ENCODE results near the gene SLC12A5. TPM values are rescaled to one million over a fixed set of nuclear protein-coding genes. Genes with fewer than 3 reads are reported as not detected.
"Not testable (repeated sequence)": the region's sequence is repeated elsewhere in the genome, so short reads cannot be mapped to it uniquely, and the experiment has no call there.

Gene SLC12A5
- 0.11 TPM for polyA plus RNA-seq

DNA sequence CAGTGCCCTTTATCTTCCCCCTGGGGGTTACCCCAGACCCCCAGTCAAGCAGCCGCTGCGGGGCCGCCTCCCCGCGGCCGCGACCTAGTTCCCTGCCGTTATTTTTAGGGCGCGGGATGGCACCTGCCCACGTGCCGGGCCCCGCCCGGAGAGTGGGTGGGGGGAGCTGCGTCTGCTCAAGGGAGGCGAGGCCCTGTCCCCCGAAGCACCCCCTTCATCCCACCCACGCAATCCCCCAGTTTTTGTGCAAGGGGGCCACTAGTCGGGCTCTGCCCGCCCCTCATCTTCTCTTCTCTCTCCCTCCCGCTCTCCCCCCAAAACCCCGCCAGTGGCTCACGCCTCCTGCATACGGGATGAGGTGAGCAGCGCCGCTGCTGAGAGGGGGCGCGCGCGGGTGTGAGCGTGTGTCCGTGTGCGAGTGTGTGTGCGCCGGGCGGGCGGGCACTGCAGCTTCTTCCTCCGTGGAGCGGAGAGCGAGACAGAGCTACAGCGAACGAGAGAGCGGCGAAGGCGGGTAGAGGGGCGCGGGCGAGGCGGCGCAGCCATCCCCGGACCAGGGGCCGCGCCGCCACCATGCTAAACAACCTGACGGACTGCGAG is at the start of gene SLC12A5:
SLC12A5 (plus strand) TSS at position 444 of the 600 bp plus-strand sequence; CDS start at position 574, 130 bp downstream.
- Mint-ChIP-seq H3K27me3 (peaks cover 58% of the 10 kb centered on the region), H3K4me1 (no peaks in the 10 kb centered on the region), H3K9me3 (no peaks in the 10 kb centered on the region), H3K4me3 (no peak within 1 kb of the TSS), H3K27ac (peak within 1 kb of the TSS in 2 of 3 donors; percentile 26 to 39), H3K36me3 (peaks cover 4% of the 10 kb centered on the region)

DNA sequence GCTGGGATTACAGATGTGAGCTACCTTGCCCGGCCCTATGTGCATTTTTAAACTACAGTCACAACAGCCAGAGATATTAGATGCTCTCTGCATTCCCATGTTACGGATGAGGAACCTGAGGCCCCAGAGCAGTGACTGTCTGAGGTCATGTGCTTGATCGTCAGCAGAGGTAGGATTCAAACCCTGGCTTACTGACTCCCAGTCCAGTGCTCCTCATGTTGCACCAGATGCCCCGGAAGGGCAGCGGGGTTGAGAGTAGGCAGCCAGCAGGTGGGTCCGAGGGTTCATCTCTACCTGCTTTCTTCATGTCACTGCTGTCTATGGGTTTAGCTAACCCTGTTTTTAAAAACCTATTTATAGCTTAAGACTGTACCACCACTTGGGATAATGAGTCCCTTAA is 47.8 kb upstream of the SLC12A5 start:
- peaks cover 0 to 1% (median 0%) of the 10 kb centered on the region in 3 donors for H3K4me1 Mint-ChIP-seq
- no peak overlapping the region for H3K4me3 Mint-ChIP-seq

DNA sequence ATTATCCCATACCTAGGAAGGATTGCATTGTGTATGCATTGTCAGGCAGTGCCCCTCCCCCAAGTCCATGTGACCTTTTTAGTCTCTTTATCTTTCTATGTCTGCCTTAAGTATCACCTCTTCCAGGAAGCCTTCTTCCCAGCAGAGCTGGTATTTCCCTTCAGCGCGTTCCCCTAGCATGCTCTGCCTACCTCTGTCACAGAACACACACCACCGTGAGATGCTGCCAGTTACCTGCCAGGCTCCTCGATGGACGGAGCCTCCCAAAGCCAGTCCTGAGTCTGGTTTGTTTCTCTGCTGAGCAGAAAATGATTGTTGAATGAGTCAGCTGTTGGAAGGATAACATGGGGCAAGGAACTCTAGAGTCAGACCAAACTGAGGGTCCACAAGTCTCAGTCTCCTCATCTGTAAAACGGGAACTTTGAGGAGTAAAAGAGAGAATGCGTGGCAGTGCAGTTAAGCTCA is 45.7 kb upstream of the SLC12A5 start:
- Mint-ChIP-seq H3K4me1 (peaks cover 0 to 1% (median 0%) of the 10 kb centered on the region in 3 donors), H3K36me3 (peaks cover 1% of the 10 kb centered on the region), H3K27ac (no peak overlapping the region), H3K9me3 (no peaks in the 10 kb centered on the region), H3K4me3 (no peak overlapping the region), H3K27me3 (peaks cover 8% of the 10 kb centered on the region)

More for the DNA sequence above, 47.8 kb upstream of the SLC12A5 start:
- Mint-ChIP-seq H3K27me3 (peaks cover 5% of the 10 kb centered on the region), H3K36me3 (peaks cover 1% of the 10 kb centered on the region), H3K9me3 (no peaks in the 10 kb centered on the region), H3K27ac (no peak overlapping the region)

DNA sequence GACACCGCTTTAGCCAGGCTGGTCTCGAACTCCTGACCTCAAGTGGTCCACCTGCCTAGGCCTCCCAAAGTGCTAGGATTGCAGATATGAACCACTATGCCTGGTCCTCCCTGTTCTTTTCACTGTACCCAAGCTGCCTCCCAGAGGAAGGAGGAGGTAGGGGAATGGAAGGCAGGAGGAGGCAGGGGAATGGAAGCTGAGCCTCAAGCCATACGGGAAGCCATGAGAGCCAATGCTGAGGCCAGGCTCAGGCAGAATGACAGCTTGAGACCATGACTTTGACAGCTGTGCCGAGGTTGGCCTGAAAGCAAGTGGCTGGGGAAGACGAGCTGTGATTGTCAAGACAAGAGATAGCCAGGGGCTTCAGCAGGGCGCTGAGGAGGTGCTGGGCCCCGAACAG is 43.4 kb upstream of the SLC12A5 start:
- Mint-ChIP-seq H3K36me3 (peaks cover 1% of the 10 kb centered on the region), H3K4me1 (peaks cover 0 to 1% (median 0%) of the 10 kb centered on the region in 3 donors), H3K4me3 (no peak overlapping the region), H3K27me3 (peaks cover 14% of the 10 kb centered on the region), H3K9me3 (no peaks in the 10 kb centered on the region), H3K27ac (no peak overlapping the region)

DNA sequence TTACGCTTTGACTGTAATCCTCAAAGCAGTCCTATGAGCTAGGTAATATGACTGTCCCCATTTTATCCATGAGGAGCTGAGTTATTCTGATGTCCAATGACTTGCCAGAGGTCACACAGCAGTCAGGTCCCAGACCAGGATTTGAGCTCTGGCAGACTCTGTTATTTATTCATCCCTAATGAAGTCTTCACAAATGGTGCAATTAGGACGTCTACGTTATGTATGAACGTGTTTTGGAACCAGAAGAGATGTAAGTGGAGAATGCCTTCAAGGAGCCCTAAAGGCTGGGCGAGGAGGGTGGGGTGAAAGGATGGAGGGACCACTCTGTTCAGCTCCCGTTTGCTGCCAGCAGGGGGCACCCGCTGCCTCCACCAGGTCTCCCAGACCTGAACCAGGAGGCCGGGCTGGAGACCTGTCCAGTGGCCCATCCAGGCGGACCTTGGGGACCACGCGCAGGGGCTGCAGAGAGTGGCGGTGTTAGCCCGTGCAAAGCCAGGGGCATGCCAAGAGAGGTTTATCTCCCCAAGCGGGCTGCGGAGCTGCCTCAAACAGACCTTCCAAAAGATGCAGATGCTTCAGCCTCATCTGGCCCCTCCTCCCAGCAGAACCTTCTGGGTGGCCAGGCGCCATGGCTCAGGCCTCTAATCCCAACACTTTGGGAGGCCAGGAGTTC is 41.8 kb upstream of the SLC12A5 start:
- no peak overlapping the region for H3K4me3 Mint-ChIP-seq

GRCh38 chr20:45988830-45989229 is 40.2 kb upstream of the SLC12A5 start:
- Mint-ChIP-seq H3K4me3 (peak overlapping the region in 1 of 4 donors; percentile 34), H3K4me1 (peaks cover 3 to 12% (median 4%) of the 10 kb centered on the region in 3 donors), H3K27me3 (peaks cover 18% of the 10 kb centered on the region)
- not testable (repeated sequence) for H3K36me3 Mint-ChIP-seq, H3K9me3 Mint-ChIP-seq, H3K27ac Mint-ChIP-seq

More for the DNA sequence above, 41.8 kb upstream of the SLC12A5 start:
- peaks cover 2 to 5% (median 3%) of the 10 kb centered on the region in 3 donors for H3K4me1 Mint-ChIP-seq
- H3K27ac Mint-ChIP-seq = no peak overlapping the region
- H3K9me3 Mint-ChIP-seq = no peaks in the 10 kb centered on the region
- peaks cover 1% of the 10 kb centered on the region for H3K36me3 Mint-ChIP-seq
- peaks cover 15% of the 10 kb centered on the region for H3K27me3 Mint-ChIP-seq

DNA sequence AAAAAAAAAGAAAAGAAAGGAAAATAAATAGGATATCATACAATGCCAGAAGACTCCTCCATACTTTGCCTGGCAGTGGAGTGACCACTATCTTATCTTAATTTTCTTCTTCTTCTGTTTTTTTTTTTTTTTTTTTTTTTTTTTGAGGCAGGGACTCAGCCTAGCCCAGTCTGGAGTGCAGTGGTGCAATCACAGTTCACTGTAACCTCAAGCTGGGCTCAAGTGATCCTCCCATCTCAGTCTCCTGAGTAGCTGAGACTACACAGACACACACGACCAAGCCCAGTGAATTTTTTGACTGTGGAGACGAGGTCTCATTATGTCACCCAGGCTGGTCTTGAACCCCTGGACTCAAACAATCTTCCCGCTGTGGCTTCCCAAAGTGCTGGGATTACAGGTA is 37.4 kb upstream of the SLC12A5 start:
- Mint-ChIP-seq H3K36me3 (no peaks in the 10 kb centered on the region), H3K4me1 (peaks cover 4 to 18% (median 6%) of the 10 kb centered on the region in 3 donors), H3K27me3 (peaks cover 17% of the 10 kb centered on the region), H3K9me3 (no peaks in the 10 kb centered on the region), H3K27ac (no peak overlapping the region), H3K4me3 (no peak overlapping the region)

DNA sequence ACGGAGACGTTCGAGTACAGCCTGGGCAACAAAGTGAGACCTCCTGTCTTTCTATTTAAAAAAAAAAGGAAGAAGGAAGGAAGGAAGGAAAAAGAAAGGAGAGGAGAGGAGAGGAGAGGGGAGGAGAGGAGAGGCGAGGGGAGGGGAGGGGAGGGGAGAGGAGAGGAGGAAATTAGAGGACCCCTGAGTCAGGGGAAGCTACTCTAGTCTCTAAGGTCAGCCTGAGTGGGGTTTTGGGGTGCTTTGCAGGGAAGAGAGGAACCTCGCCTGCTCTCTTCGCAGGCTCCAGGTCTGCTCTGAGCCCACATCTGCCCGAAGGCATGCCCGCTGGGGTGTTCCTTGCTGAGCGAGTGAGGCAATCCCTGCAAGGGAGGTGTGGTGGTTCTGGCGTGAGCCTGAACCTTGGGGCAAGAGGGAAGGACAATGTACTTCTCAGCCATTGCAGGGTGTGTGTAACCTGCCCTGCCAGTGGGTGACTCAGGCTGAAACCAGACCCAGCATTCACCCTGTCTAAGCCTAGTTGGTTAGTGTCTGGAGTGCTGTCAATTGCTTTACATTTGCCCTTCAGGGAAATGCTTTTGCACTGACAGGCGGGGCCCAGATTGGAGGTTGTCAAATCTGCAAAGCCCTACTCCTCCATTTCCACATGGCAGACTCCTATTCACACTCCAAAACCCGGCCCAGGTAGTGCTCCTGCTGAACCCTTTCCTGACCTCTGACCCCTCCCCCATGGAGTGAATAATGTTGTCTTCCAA is 35.6 kb upstream of the SLC12A5 start:
- Mint-ChIP-seq H3K27ac (no peak overlapping the region), H3K27me3 (peaks cover 21% of the 10 kb centered on the region), H3K4me1 (peaks cover 4 to 28% (median 6%) of the 10 kb centered on the region in 3 donors), H3K36me3 (no peaks in the 10 kb centered on the region), H3K4me3 (no peak overlapping the region), H3K9me3 (no peaks in the 10 kb centered on the region)

GRCh38 chr20:45994761-45995493 is 34.1 kb upstream of the SLC12A5 start:
- H3K4me1 Mint-ChIP-seq = peaks cover 10 to 35% (median 10%) of the 10 kb centered on the region in 3 donors
- no peak overlapping the region for H3K27ac Mint-ChIP-seq
- H3K9me3 Mint-ChIP-seq = no peaks in the 10 kb centered on the region
- H3K4me3 Mint-ChIP-seq = no peak overlapping the region
- peaks cover 21% of the 10 kb centered on the region for H3K27me3 Mint-ChIP-seq
- peaks cover 1% of the 10 kb centered on the region for H3K36me3 Mint-ChIP-seq

GRCh38 chr20:45995495-45996097 is 33.4 kb upstream of the SLC12A5 start:
- H3K4me3 Mint-ChIP-seq, H3K9me3 Mint-ChIP-seq, H3K27ac Mint-ChIP-seq, H3K36me3 Mint-ChIP-seq: not testable (repeated sequence)
- peaks cover 10 to 35% (median 13%) of the 10 kb centered on the region in 3 donors for H3K4me1 Mint-ChIP-seq
- peaks cover 18% of the 10 kb centered on the region for H3K27me3 Mint-ChIP-seq

GRCh38 chr20:45997187-45997586 is 31.8 kb upstream of the SLC12A5 start:
- Mint-ChIP-seq H3K27ac (no peak overlapping the region), H3K27me3 (peaks cover 18% of the 10 kb centered on the region), H3K36me3 (peaks cover 1% of the 10 kb centered on the region), H3K9me3 (no peaks in the 10 kb centered on the region), H3K4me1 (peaks cover 8 to 29% (median 12%) of the 10 kb centered on the region in 3 donors), H3K4me3 (no peak overlapping the region)

GRCh38 chr20:45998337-45998736 is 30.7 kb upstream of the SLC12A5 start:
- H3K9me3 Mint-ChIP-seq = no peaks in the 10 kb centered on the region
- H3K4me1 Mint-ChIP-seq = peaks cover 6 to 25% (median 11%) of the 10 kb centered on the region in 3 donors
- no peak overlapping the region for H3K4me3 Mint-ChIP-seq
- peaks cover 1% of the 10 kb centered on the region for H3K36me3 Mint-ChIP-seq
- H3K27ac Mint-ChIP-seq = no peak overlapping the region
- H3K27me3 Mint-ChIP-seq = peaks cover 15% of the 10 kb centered on the region

- Mint-ChIP-seq H3K36me3 (peaks cover 1% of the 10 kb centered on the region), H3K4me1 (peaks cover 8 to 23% (median 11%) of the 10 kb centered on the region in 3 donors)
Measured at GRCh38 chr20:45998761-45999160, 30.3 kb upstream of the SLC12A5 start.

GRCh38 chr20:45999557-46000261 is 29.3 kb upstream of the SLC12A5 start:
- H3K27ac Mint-ChIP-seq = peak overlapping the region in 1 of 3 donors; percentile 85
- no peaks in the 10 kb centered on the region for H3K9me3 Mint-ChIP-seq
- H3K4me1 Mint-ChIP-seq = peaks cover 16 to 28% (median 18%) of the 10 kb centered on the region in 3 donors
- peaks cover 14% of the 10 kb centered on the region for H3K27me3 Mint-ChIP-seq
- H3K36me3 Mint-ChIP-seq = peaks cover 1% of the 10 kb centered on the region
- H3K4me3 Mint-ChIP-seq = peak overlapping the region in 1 of 4 donors; percentile 69

More at GRCh38 chr20:45998761-45999160, 30.3 kb upstream of the SLC12A5 start:
- H3K27me3 Mint-ChIP-seq = peaks cover 15% of the 10 kb centered on the region
- H3K4me3 Mint-ChIP-seq = no peak overlapping the region
- no peaks in the 10 kb centered on the region for H3K9me3 Mint-ChIP-seq
- H3K27ac Mint-ChIP-seq = no peak overlapping the region
